Non-pigmented ciliary epithelial cell (primary cell): Measurements from ENCODE around the gene ETHE1.

Experiments
- DNase-seq: peaks from one replicate; pipeline ENCODE4 v3.0.0-alpha.2; 2010; ENCODE audit warnings: low read depth

Gene ETHE1, protein sequence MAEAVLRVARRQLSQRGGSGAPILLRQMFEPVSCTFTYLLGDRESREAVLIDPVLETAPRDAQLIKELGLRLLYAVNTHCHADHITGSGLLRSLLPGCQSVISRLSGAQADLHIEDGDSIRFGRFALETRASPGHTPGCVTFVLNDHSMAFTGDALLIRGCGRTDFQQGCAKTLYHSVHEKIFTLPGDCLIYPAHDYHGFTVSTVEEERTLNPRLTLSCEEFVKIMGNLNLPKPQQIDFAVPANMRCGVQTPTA

DNA sequence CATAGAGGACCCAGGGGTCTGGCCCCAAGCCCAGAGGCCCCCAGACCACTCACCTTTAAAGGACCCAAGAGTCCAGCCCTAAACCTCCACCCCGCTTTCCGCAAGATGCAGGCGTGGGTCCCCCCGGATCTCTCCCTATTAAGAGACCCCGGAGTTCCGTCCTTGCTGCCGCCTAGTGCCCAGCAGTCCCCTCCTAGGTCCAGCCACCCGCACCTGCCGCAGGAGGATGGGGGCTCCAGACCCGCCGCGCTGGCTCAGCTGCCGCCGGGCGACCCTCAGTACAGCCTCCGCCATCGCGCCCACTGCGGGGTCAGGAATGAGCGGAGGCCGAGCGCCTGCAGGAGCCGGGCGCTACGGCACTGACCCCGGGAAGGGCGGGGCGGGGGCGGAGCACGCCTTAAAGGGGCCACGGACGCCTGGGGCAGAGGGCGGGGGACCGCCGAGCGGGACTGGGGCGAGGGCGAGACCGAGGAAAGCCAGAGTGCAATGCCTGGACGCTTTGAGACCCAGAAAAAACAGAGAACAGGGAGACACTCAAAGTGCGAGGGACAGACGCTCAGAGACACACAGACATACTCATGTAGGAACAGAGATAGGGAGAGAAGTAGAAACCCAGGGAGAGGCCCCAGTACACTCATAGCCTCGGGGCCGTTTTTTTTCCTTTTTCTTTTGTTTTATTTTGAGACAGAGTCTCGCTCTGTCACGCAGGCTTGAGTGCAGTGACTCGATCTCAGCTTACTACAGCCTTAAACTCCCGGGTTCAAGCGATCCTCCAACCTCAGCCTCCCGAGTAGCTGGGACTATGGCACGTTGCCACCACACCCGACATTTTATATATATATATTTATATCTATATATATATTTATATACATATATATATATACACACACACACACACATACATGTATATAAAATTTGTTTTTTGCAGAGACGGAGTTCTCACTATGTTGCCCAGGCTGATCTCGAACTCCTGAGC lies at the start of gene ETHE1:
TSS of gene ETHE1 (minus strand) at position 318 of the 976 bp plus-strand sequence. CDS start at position 294, 24 bp downstream.
- no peak for DNase-seq

GRCh38 chr19:43575955-43576878 lies 49.2 kb upstream of the ETHE1 start:
- no peak for DNase-seq

DNA sequence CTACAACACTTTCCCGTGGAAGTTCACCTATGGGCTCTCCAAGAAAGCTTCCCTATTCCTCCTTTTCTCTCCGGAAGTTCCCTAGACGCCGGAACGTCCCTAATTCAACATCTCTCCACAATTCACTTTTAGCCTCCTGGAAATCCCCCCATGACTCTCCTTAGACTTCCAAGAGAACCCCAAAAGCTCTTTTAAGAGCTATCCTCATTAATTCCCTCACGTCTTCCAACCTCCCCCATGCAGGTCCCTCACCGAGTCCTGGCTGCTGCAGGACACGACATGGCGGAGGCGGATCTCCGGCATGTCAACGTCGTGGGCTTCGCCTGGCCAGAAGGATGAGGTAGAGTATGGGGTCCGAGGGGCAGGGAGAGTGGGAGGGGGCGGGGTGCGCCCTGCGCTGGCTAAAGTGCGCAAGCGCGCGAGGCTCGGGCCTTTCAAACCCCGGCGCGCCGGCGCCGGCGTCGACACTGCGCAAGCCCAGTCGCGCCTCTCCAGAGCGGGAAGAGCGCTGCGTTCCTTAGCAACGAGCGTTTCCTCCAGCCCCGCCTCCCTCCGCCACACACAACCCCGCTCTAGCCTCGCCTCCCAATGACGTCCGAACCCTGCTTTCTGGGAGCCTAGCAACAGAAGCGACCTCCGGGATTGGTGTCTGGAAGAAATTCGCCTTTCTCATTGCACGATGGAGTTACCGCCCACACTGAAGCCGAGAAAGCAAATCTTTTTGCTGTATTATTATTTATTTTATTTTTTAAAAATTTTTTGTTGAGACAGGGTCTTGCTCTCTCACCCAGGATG lies 48.4 kb upstream of the ETHE1 start, which contains the start of the genes PINLYP and XRCC1:
TSS of gene PINLYP (plus strand) at position 646 of the 795 bp plus-strand sequence. CDS start 1,391 bp downstream, outside the sequence.
TSS of gene XRCC1 (minus strand) at position 372 of the 795 bp plus-strand sequence. CDS start at position 303, 69 bp downstream.
- peak; percentile 96 for DNase-seq

- no peak for DNase-seq
Measured at GRCh38 chr19:43574424-43575155, 47.6 kb upstream of the ETHE1 start.

DNA sequence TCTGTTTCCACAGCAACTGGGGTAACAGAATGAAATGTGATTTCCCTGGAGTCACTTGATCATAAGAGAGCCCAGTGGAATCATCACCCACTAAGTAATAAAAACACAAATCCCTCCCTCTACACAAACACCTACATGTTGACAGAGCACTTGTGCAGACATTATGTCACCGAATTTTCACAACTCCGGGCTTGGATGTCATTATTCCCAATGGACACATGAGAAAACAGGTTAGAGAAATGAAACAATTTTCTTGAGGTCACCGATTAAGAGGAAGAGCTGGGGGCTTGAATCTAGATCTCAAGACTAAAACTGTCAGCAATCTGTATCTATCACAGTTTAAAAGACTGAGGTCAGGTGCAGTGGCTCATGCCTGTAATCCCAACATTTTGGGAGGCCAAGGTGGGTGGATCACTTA lies 45.2 kb upstream of the ETHE1 start:
- no peak for DNase-seq

- DNase-seq: no peak
Measured at GRCh38 chr19:43570174-43570791, 43.3 kb upstream of the ETHE1 start.

GRCh38 chr19:43569657-43570056 lies 42.7 kb upstream of the ETHE1 start:
- no peak for DNase-seq

DNA sequence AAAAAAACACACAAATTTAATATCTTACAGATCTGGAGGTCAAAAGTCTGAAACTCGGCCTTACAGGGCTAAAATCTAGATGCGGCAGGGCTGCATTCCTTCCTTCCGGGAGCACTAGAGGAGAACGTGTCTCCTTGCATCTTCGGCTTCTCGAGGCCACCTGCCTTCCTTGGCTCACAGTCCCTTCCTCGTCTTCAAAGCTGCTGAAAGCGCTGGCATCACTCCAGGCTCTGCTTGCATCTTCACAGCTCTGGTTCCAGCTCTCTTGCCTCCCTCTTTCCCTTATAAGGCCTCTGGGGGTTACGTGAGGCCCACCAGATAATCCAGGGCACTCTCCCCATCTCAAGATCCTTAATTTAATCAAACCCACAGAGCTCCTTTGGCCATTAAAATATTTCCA lies 37.8 kb upstream of the ETHE1 start:
- no peak for DNase-seq

GRCh38 chr19:43563816-43564457 lies 36.9 kb upstream of the ETHE1 start:
- DNase-seq: no peak

DNA sequence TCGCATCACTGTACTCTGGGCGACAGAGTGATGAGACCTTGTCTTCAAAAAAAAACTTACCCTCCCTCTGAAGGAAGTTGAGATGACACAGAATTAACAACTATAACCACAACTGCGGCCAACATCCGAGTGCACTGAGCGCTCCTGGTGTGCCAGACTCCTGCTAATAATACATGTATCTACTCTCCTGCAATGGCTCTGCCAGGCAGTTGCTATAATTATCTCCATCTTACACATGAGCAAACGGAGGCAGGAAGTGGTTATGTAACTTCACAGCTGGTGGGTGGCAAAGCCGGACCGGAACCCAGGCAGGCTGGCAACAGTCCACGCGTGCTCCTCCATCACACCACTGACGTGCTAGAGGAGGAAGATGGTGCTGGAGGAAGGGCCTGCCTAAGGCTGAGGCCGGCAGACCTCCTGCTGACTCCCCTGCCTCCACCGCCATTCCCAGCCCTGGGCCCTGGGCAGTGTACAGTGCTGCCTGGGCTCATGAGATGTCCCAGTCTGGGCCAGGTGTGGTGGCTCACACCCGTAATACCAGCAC lies 35.8 kb upstream of the ETHE1 start:
- peak; percentile 53 for DNase-seq

DNA sequence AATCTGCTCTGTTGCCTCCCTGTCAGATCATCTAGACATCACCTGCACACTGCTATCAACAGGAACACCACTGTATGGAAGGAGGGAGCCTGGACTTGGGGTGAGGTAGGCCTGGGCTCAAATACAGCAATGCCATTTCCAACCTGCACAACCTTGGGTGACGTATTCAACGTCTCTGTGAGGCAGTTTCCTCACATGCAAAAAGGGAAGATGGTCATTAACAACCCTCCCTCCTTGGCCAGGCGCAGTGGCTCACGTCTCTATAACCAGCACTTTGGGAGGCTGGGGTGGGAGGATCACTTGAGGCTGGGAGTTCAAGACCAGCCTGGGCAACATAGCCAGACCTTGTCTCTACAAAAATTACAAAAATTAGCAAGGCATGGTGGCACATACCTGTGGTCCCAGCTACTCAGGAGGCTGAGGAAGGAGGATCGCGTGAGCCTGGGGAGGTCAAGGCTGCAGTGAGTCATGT lies 35.3 kb upstream of the ETHE1 start:
- no peak for DNase-seq

- DNase-seq: no peak
Measured at GRCh38 chr19:43561139-43561970, 34.4 kb upstream of the ETHE1 start.

DNA sequence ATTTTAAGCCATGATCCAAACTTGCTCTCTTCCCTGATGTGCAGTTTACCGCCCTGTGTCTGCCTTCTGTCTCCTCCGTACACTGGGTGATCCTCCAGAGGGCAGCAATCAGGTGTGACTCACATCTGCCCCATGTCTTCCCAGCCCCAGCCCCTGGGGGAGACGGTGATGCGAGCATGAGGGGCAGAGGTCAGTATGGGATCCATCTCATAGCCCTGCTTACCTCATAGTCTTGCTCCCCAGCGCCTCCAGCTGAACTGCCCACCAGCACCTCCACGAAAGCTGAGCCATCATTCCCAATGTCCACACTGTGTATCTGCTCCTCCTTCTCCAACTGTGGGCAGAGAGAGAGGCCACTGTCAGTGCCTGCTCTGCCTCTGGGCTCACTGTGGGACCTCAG lies 33.7 kb upstream of the ETHE1 start:
- DNase-seq: no peak

GRCh38 chr19:43555185-43555770 lies 28.3 kb upstream of the ETHE1 start:
- no peak for DNase-seq

DNA sequence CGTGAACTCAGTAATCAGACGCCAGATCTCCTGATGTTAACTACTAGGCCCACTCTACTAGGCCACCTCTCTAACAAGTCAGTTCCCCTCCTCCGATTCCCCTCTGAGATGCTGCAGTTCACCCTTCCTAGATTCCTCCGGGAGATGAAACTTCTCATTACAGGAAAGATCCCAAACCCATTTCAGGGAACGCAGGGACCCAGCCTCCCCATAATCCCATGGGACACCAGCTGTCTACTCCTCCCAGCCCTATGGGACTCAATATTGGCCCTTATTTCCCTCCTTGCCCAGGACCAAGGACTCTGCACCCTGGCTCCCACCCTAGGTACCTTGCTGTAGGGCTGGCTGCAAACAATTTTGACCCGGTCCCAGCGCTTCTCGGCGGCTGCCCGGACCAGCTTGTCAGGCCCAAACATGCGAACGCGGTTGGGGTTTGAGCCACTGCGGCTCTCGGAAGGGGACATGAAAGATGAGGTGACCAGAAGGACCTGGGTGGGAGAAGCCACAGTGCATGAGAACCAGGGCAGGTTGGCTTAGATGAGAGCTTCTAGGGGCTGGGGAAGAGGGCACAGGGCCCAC lies 27.4 kb upstream of the ETHE1 start:
- no peak for DNase-seq

GRCh38 chr19:43553656-43554055 lies 26.7 kb upstream of the ETHE1 start:
- no peak for DNase-seq

DNA sequence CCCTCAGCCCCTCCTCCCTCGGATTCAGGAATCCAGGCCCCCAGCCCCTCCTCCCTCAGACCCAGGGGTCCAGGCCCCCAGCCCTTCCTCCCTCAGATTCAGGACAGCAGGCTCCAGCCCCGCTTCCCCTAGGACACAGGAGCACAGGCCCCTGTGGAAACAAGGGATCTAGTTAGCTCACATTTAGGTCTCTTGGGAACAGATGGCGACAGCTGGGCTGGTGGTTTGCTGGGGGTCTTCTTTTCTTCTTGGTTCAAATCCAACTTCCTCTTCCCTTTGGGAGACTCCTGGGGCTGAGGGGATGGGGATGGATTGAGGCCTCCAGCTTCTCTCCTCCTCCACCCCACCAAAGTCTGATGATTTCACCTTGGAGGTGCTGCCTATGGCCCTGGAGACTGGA lies 25.6 kb upstream of the ETHE1 start:
- DNase-seq: no peak
